ENCODE data around the gene C2orf72.
"Not testable (repeated sequence)": the region's sequence is repeated elsewhere in the genome, so short reads cannot be mapped to it uniquely, and the experiment has no call there.

The C2orf72 gene

GRCh38 chr2:231037202-231037730, at the start of gene C2orf72:
Gene C2orf72, plus strand, starts transcription at chr2:231037523. Its CDS starts 43 bp downstream, at chr2:231037566.
- peaks cover 87% of the 10 kb centered on the region for H3K27me3 Mint-ChIP-seq (ENCODE audit: low read depth)
- peaks cover 2% of the 10 kb centered on the region for H3K4me1 Mint-ChIP-seq (ENCODE audit: low read depth)
- H3K36me3 Mint-ChIP-seq (ENCODE audit: low read depth) = no peaks in the 10 kb centered on the region
- peak within 1 kb of the TSS; percentile 48 for H3K4me3 Mint-ChIP-seq
- no peaks in the 10 kb centered on the region for H3K9me3 Mint-ChIP-seq
- no peak within 1 kb of the TSS for H3K27ac Mint-ChIP-seq

- no peak overlapping the region for H3K4me3 Mint-ChIP-seq
- no peak overlapping the region for H3K27ac Mint-ChIP-seq
- peaks cover 10% of the 10 kb centered on the region for H3K4me1 Mint-ChIP-seq (ENCODE audit: low read depth)
- H3K27me3 Mint-ChIP-seq (ENCODE audit: low read depth) = peaks cover 48% of the 10 kb centered on the region
- H3K9me3 Mint-ChIP-seq = no peaks in the 10 kb centered on the region
- no peaks in the 10 kb centered on the region for H3K36me3 Mint-ChIP-seq (ENCODE audit: low read depth)
Measured at GRCh38 chr2:230989731-230990130, 47.6 kb upstream of the C2orf72 start.

GRCh38 chr2:230990131-230990898, 47.0 kb upstream of the C2orf72 start:
- H3K27ac Mint-ChIP-seq = no peak overlapping the region

GRCh38 chr2:230990899-230991150, 46.5 kb upstream of the C2orf72 start:
- Mint-ChIP-seq H3K27me3 (ENCODE audit: low read depth) (peaks cover 45% of the 10 kb centered on the region), H3K4me3 (no peak overlapping the region), H3K36me3 (ENCODE audit: low read depth) (no peaks in the 10 kb centered on the region), H3K27ac (no peak overlapping the region), H3K9me3 (no peaks in the 10 kb centered on the region), H3K4me1 (ENCODE audit: low read depth) (peaks cover 4% of the 10 kb centered on the region)

More at GRCh38 chr2:230990131-230990898, 47.0 kb upstream of the C2orf72 start:
- no peak overlapping the region for H3K4me3 Mint-ChIP-seq
- H3K4me1 Mint-ChIP-seq (ENCODE audit: low read depth) = peaks cover 6% of the 10 kb centered on the region
- no peaks in the 10 kb centered on the region for H3K9me3 Mint-ChIP-seq
- peaks cover 48% of the 10 kb centered on the region for H3K27me3 Mint-ChIP-seq (ENCODE audit: low read depth)
- H3K36me3 Mint-ChIP-seq (ENCODE audit: low read depth) = no peaks in the 10 kb centered on the region

GRCh38 chr2:230991598-230991997, 45.7 kb upstream of the C2orf72 start:
- no peaks in the 10 kb centered on the region for H3K9me3 Mint-ChIP-seq
- H3K27me3 Mint-ChIP-seq (ENCODE audit: low read depth) = peaks cover 45% of the 10 kb centered on the region
- H3K27ac Mint-ChIP-seq = no peak overlapping the region
- peaks cover 2% of the 10 kb centered on the region for H3K4me1 Mint-ChIP-seq (ENCODE audit: low read depth)
- no peak overlapping the region for H3K4me3 Mint-ChIP-seq
- H3K36me3 Mint-ChIP-seq (ENCODE audit: low read depth) = no peaks in the 10 kb centered on the region

GRCh38 chr2:230995821-230996220, 41.5 kb upstream of the C2orf72 start, which contains the start of gene SPATA3:
Gene SPATA3, plus strand, starts transcription at chr2:230996121. Its CDS starts 113 bp downstream, at chr2:230996234.
- H3K27ac Mint-ChIP-seq = no peak within 1 kb of the TSS
- no peak within 1 kb of the TSS for H3K4me3 Mint-ChIP-seq
- no peaks in the 10 kb centered on the region for H3K36me3 Mint-ChIP-seq (ENCODE audit: low read depth)
- H3K4me1 Mint-ChIP-seq (ENCODE audit: low read depth) = no peaks in the 10 kb centered on the region
- no peaks in the 10 kb centered on the region for H3K9me3 Mint-ChIP-seq
- H3K27me3 Mint-ChIP-seq (ENCODE audit: low read depth) = peaks cover 57% of the 10 kb centered on the region

- Mint-ChIP-seq H3K4me1 (ENCODE audit: low read depth) (no peaks in the 10 kb centered on the region), H3K4me3 (no peak overlapping the region), H3K27ac (no peak overlapping the region), H3K9me3 (no peaks in the 10 kb centered on the region), H3K36me3 (ENCODE audit: low read depth) (no peaks in the 10 kb centered on the region), H3K27me3 (ENCODE audit: low read depth) (peaks cover 58% of the 10 kb centered on the region)
Measured at GRCh38 chr2:230996661-230997060, 40.7 kb upstream of the C2orf72 start.

GRCh38 chr2:230998882-230999281, 38.4 kb upstream of the C2orf72 start:
- no peaks in the 10 kb centered on the region for H3K36me3 Mint-ChIP-seq (ENCODE audit: low read depth)
- no peaks in the 10 kb centered on the region for H3K9me3 Mint-ChIP-seq
- H3K4me1 Mint-ChIP-seq (ENCODE audit: low read depth) = no peaks in the 10 kb centered on the region
- no peak overlapping the region for H3K27ac Mint-ChIP-seq
- H3K27me3 Mint-ChIP-seq (ENCODE audit: low read depth) = peaks cover 46% of the 10 kb centered on the region
- H3K4me3 Mint-ChIP-seq = no peak overlapping the region

- Mint-ChIP-seq H3K27me3 (ENCODE audit: low read depth) (peaks cover 46% of the 10 kb centered on the region), H3K4me1 (ENCODE audit: low read depth) (no peaks in the 10 kb centered on the region), H3K27ac (no peak overlapping the region), H3K4me3 (no peak overlapping the region), H3K9me3 (peaks cover 6% of the 10 kb centered on the region), H3K36me3 (ENCODE audit: low read depth) (no peaks in the 10 kb centered on the region)
Measured at GRCh38 chr2:230999477-230999876, 37.8 kb upstream of the C2orf72 start.

GRCh38 chr2:231000211-231000904, 37.0 kb upstream of the C2orf72 start:
- Mint-ChIP-seq H3K4me1 (ENCODE audit: low read depth) (no peaks in the 10 kb centered on the region), H3K27me3 (ENCODE audit: low read depth) (peaks cover 46% of the 10 kb centered on the region), H3K27ac (no peak overlapping the region), H3K4me3 (no peak overlapping the region), H3K9me3 (peaks cover 15% of the 10 kb centered on the region), H3K36me3 (ENCODE audit: low read depth) (no peaks in the 10 kb centered on the region)

GRCh38 chr2:231001036-231001435, 36.3 kb upstream of the C2orf72 start:
- Mint-ChIP-seq H3K9me3 (peaks cover 18% of the 10 kb centered on the region), H3K27ac (no peak overlapping the region), H3K4me1 (ENCODE audit: low read depth) (no peaks in the 10 kb centered on the region), H3K36me3 (ENCODE audit: low read depth) (no peaks in the 10 kb centered on the region), H3K27me3 (ENCODE audit: low read depth) (peaks cover 45% of the 10 kb centered on the region), H3K4me3 (no peak overlapping the region)

GRCh38 chr2:231001921-231002320, 35.4 kb upstream of the C2orf72 start:
- Mint-ChIP-seq H3K4me3 (no peak overlapping the region), H3K36me3 (ENCODE audit: low read depth) (no peaks in the 10 kb centered on the region), H3K27me3 (ENCODE audit: low read depth) (peaks cover 39% of the 10 kb centered on the region), H3K9me3 (peaks cover 18% of the 10 kb centered on the region), H3K4me1 (ENCODE audit: low read depth) (no peaks in the 10 kb centered on the region), H3K27ac (no peak overlapping the region)

GRCh38 chr2:231002641-231003040, 34.7 kb upstream of the C2orf72 start:
- peaks cover 34% of the 10 kb centered on the region for H3K27me3 Mint-ChIP-seq (ENCODE audit: low read depth)
- H3K27ac Mint-ChIP-seq = no peak overlapping the region
- no peaks in the 10 kb centered on the region for H3K4me1 Mint-ChIP-seq (ENCODE audit: low read depth)
- peaks cover 18% of the 10 kb centered on the region for H3K9me3 Mint-ChIP-seq
- no peaks in the 10 kb centered on the region for H3K36me3 Mint-ChIP-seq (ENCODE audit: low read depth)
- no peak overlapping the region for H3K4me3 Mint-ChIP-seq

- H3K27me3 Mint-ChIP-seq (ENCODE audit: low read depth) = peaks cover 34% of the 10 kb centered on the region
- no peak overlapping the region for H3K4me3 Mint-ChIP-seq
- no peaks in the 10 kb centered on the region for H3K36me3 Mint-ChIP-seq (ENCODE audit: low read depth)
- H3K9me3 Mint-ChIP-seq = peaks cover 18% of the 10 kb centered on the region
- H3K27ac Mint-ChIP-seq = no peak overlapping the region
- no peaks in the 10 kb centered on the region for H3K4me1 Mint-ChIP-seq (ENCODE audit: low read depth)
Measured at GRCh38 chr2:231003186-231003585, 34.1 kb upstream of the C2orf72 start.

- not testable (repeated sequence) for H3K4me1 Mint-ChIP-seq (ENCODE audit: low read depth); H3K27ac Mint-ChIP-seq; H3K4me3 Mint-ChIP-seq; H3K36me3 Mint-ChIP-seq (ENCODE audit: low read depth)
- Mint-ChIP-seq H3K9me3 (peaks cover 18% of the 10 kb centered on the region), H3K27me3 (ENCODE audit: low read depth) (peaks cover 23% of the 10 kb centered on the region)
Measured at GRCh38 chr2:231004930-231005329, 32.4 kb upstream of the C2orf72 start.
